Transverse colon (tissue), 3 donors: ENCODE results near the gene ATOSB.

Experiments
- CTCF ChIP-seq, 5 experiments: fragments of 200-600 bp in 3 of 5; fragments of 450-650 bp in 2 of 5; sonication (generic) in 3 of 5; IDR thresholded peaks; 1 replicate in 2 of 5; 2 replicates in 3 of 5; pipeline ENCODE4 v1.5.1; 2016 to 2017; ENCODE audit warnings: antibody characterized with exemption in 5 of 5, inconsistent platforms in 3 of 5, mild to moderate bottlenecking in 2 of 5, moderate library complexity in 1 of 5
- EP300 ChIP-seq: sonication (generic); formaldehyde crosslinking; IDR thresholded peaks from one replicate; pipeline ENCODE4 v1.6.1; 2017; ENCODE audit warnings: antibody characterized with exemption, low read depth

GRCh38 chr9:35074791-35075190, 40.9 kb downstream of the ATOSB start:
- no peak for TF ChIP-seq CTCF (IDR thresholded peaks at IDR 0.05)
- no peak for TF ChIP-seq EP300
